ENCODE results near the gene EID2.

EID2 gene

GRCh38 chr19:39492225-39492624 lies 47.7 kb downstream of the EID2 start:
- ATAC-seq (ENCODE audit: low read depth) (no peak), DNase-seq (ENCODE audit: low spot score) (no peak)
- Histone ChIP-seq H3K36me3 (ENCODE audit: low read depth) (peaks cover 30% of the 10 kb centered on the region), H3K4me3 (ENCODE audit: severe bottlenecking) (no peak overlapping the region), H3K9me3 (ENCODE audit: severe bottlenecking) (no peaks in the 10 kb centered on the region), H3K4me1 (ENCODE audit: insufficient read depth, poor library complexity, severe bottlenecking) (no peaks in the 10 kb centered on the region), H3K27ac (ENCODE audit: poor library complexity, severe bottlenecking) (no peak overlapping the region), H3K27me3 (ENCODE audit: insufficient read depth, poor library complexity, severe bottlenecking) (peaks cover 2% of the 10 kb centered on the region)
- TF ChIP-seq CTCF (IDR thresholded peaks at IDR 0.05; ENCODE audit: poor library complexity, severe bottlenecking), result no peak

GRCh38 chr19:39489756-39490155 lies 50.2 kb downstream of the EID2 start:
- H3K36me3 ChIP-seq (ENCODE audit: low read depth), result peaks cover 50% of the 10 kb centered on the region
- H3K4me3 ChIP-seq (ENCODE audit: severe bottlenecking), result no peak overlapping the region
- H3K4me1 ChIP-seq (ENCODE audit: insufficient read depth, poor library complexity, severe bottlenecking), result no peaks in the 10 kb centered on the region
- no peak overlapping the region for H3K27ac ChIP-seq (ENCODE audit: poor library complexity, severe bottlenecking)
- H3K9me3 ChIP-seq (ENCODE audit: severe bottlenecking), result no peaks in the 10 kb centered on the region
- TF ChIP-seq CTCF (IDR thresholded peaks at IDR 0.05; ENCODE audit: poor library complexity, severe bottlenecking), result no peak
- H3K27me3 ChIP-seq (ENCODE audit: insufficient read depth, poor library complexity, severe bottlenecking), result no peaks in the 10 kb centered on the region
- DNase-seq (ENCODE audit: low spot score) (no peak), ATAC-seq (ENCODE audit: low read depth) (no peak)
